ENCODE measurements around the gene NOL8.

GRCh38 chr9:92345582-92345981, 20.4 kb upstream of the NOL8 start:
- no peak for TF ChIP-seq REST (IDR thresholded peaks at IDR 0.05; ENCODE audit: insufficient read depth in 1 of 2, low read depth in 2 of 2, low read length in 1 of 2)
- TF ChIP-seq CTCF (IDR thresholded peaks at IDR 0.05) = no peak
- TF ChIP-seq POLR2AphosphoS5 (IDR thresholded peaks at IDR 0.05; ENCODE audit: low read depth, low read length) = no peak
- TF ChIP-seq TCF7L2 (IDR thresholded peaks at IDR 0.05; ENCODE audit: low read depth, low read length) = no peak

Measured in Panc1 (cell line).